Measurements from ENCODE around the gene LRRC47.
"Not testable (repeated sequence)": the region's sequence is repeated elsewhere in the genome, so short reads cannot be mapped to it uniquely, and the experiment has no call there.

Gene LRRC47

GRCh38 chr1:3814771-3815561 lies 18.7 kb upstream of the LRRC47 start:
- no peak for DNase-seq

DNA sequence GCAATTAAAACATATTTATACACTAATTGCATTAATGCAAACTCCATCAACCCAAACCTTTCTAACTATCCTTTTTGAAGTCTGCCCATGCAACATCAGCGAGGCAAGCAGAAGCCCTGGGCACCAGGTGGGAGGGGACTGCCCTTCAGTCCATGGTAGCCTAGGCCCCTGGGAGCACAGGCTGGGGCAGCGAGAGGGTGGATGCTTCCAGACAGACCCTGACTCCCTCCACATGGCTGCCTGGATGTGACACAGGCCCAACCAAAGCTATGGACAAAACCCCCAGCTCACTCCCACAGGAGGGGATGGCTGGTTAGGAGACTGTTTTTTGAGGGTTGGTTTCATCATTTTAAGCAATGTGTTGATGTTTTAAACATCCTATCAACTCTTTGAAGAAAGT lies 17.8 kb upstream of the LRRC47 start:
- DNase-seq = no peak

- DNase-seq = no peak
Observed at GRCh38 chr1:3811595-3811911, 15.3 kb upstream of the LRRC47 start.

DNA sequence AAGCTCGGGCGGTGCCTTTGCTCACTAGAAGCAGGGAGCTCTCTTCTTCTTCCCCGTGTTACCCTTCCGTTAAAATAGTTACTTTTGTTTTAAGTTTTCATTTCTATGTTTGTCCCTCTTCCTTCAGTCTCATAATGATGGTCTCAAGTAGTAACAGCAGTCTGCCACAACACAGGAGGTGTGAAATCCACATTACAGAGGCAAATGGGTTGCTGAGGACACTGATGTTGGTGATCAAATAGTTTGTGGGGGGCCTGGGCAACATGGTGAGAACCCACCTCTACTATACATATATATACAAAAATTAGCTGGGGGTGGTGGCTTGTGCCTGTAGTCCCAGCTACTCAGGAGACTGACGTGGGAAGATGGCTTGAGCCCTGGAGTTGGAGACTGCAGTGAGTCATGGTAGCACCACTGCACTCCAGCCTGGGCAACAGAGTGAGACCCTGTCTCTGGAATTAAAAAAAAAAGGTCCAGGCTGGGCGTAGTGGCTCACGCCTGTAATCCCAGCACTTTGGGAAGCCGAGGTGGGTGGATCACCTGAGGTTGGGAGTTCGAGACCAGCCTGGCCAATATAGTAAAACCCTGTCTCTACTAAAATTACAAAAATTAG lies 14.0 kb upstream of the LRRC47 start:
- not testable (repeated sequence) for DNase-seq

DNA sequence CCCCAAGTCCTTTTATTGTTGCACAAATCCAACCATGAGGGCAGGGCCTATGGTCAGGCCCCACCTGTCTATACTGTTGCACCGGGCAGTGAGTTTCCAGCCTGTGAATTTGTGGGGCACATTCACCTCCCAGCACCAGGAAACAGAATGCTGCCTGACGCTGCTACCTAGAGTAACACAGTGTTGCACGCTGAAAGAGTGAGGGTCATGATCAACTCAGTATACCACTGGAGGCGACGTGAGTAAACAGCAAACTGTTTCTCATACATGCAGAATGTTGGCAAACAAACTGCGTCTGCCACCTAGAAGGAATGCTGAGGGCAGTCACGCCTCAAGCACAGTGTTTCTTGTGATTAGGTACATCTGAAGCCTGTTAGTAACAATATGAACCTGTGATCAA lies 13.4 kb upstream of the LRRC47 start:
- no peak for DNase-seq

DNA sequence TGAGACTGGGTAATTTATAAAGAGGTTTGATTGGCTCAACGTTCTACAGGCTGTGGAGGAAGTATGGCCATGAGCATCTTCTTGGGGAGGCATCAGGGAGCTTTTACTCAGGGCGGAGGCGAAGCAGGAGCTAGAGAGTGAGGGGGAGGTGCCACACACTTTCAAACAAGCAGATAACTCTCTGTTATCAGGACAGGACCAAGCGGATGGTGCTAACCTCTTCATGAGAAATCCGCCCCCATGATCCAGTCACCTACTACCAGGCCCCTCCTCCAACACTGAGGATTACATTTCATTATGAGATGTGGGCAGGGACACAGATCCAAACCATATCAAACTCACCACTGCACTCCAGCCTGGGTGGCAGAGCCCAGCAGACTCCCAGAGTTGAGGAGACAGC lies 11.5 kb upstream of the LRRC47 start:
- DNase-seq = no peak

DNA sequence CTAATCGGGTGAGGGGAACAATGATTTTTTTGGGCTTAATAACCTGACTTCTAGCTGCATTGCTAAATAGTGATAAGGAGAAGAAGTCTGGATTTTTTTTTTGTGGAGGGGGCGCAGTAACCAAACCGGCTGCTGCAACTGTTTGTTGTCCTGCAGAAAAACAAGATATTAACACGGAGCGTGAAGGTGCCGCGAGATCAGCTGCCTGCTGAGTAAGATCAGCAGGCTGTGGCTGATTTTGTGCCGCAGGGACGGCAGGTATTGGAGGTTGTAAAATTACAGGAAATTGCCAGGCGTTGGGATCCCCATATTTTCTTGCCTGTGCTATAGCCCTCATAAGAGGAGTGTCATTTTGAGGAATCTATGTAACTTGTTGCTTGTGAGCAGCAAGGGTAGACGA lies 8.7 kb upstream of the LRRC47 start:
- DNase-seq = no peak

- not testable (repeated sequence) for DNase-seq
Observed at GRCh38 chr1:3804627-3804944, 8.3 kb upstream of the LRRC47 start.

GRCh38 chr1:3803905-3804626 lies 7.8 kb upstream of the LRRC47 start:
- DNase-seq = no peak

- DNase-seq = not testable (repeated sequence)
Observed at GRCh38 chr1:3800795-3801194, 4.5 kb upstream of the LRRC47 start.

GRCh38 chr1:3799976-3800685 lies 3.8 kb upstream of the LRRC47 start:
- no peak for DNase-seq

- no peak for DNase-seq
Observed at GRCh38 chr1:3795453-3796214, 664 bp downstream of the LRRC47 start.

DNA sequence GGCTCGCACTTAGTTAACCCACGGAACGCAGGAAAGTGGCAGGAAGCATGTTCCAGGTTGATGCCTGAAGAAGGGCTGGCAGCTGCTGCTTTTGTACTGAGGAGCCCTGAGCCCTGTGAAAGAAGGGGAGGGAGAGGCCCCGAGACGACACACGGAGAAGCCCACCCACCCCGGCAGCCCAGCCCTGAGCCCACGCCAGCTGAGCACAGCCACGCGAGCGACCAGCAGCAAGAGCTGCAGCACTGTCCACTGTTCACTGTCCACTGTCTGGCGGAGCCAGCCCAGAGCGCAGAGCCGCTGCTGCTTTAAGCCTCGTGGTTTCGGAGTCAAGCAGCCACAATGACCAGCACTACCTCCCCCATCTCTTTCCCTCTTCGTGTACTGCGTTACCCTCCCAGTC lies 5.3 kb downstream of the LRRC47 start:
- no peak for DNase-seq

- DNase-seq = no peak
Observed at GRCh38 chr1:3790500-3790923, 5.8 kb downstream of the LRRC47 start.

GRCh38 chr1:3789421-3790300 lies 6.6 kb downstream of the LRRC47 start:
- DNase-seq = no peak

GRCh38 chr1:3788756-3789420 lies 7.4 kb downstream of the LRRC47 start:
- no peak for DNase-seq

DNA sequence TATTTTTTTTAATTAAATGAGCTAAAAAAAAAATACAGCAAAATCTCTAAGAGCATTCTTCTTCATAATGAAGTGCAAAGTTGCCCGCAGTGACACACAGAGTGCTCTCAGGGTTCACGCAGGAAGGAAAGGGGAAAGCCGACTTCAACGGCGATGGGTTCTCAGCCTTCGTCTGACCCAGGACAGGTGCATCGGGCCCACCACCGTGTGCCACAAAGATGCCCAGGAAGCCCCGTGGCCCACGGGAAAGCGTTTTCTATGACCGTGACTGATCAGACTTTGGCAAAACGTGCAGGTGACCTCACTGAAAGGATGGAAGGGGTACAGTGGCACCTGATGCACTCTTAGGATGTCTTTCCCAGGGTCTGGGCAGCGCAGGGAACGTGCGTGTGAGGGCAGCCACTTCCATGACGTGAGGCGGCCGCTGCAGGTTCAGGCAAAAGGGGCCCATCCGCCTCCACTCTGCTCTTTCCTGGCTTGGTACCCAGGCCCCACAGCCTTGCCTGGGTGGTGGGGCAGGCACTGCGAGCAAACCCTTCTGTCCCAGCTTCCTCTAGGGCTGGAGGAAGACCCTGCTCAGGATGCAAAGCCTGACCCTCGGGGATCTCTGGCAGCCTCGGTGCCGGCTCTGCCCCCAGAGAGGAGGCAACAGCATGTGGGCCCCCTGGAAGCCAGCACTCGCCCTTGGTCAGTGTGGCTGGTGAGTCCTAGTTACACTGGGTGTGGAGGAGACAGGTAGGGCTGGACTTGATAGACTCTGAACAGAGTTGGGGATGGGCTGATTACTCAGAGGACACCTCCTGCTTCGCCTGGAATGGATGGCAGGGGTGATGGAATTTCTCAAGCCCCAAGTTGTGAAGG lies 8.3 kb downstream of the LRRC47 start:
- no peak for DNase-seq

GRCh38 chr1:3787349-3787715 lies 9.0 kb downstream of the LRRC47 start:
- no peak for DNase-seq

DNA sequence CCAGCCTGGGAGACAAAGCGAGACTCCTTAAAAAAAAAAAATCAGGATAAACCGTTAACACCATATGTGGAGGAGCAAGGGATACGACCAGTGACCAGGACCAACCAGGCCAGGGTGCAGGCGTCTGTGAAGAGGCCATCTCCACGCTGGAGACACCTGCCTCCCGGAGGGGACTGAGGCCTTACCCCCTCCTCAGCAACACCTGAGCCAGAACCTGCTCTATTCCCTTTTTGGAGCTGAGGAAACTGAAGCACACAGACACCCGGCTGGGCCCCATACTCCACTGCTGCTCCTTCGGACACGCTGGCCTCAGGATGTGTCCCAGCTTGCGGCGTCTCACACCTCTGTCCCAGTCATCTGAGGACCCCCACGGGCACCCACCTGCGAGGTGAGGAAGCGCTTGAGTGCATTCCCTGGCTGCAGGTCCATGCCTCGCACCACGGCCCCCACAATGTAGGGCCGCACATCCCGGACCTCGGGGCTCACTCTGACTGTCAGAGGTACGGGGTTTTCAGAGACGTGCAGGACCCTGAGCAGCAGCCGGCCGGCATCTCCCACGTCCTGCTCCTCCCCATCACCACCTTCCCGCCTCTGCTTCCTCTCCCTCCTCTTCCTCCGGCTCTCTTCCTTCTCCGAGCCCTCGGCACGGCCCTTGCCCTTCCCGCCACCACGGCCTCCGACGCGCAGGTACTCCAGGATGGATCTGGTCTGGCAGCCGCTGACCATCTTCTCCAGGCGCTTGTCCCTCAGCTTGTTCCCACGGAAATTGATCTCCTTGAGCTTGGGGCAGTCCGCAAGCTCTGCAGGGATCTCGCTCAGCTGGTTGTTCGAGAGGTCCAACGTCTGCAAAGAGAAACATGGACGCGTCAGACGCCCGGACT lies 9.6 kb downstream of the LRRC47 start:
- no peak for DNase-seq
